ENCODE data around the gene PTTG1IP2.

- no peak for TF ChIP-seq EZH2 (IDR thresholded peaks at IDR 0.05; ENCODE audit: borderline replicate concordance, insufficient read depth, low read depth, low read length, poor library complexity, severe bottlenecking)
- TF ChIP-seq, protein P1, sequence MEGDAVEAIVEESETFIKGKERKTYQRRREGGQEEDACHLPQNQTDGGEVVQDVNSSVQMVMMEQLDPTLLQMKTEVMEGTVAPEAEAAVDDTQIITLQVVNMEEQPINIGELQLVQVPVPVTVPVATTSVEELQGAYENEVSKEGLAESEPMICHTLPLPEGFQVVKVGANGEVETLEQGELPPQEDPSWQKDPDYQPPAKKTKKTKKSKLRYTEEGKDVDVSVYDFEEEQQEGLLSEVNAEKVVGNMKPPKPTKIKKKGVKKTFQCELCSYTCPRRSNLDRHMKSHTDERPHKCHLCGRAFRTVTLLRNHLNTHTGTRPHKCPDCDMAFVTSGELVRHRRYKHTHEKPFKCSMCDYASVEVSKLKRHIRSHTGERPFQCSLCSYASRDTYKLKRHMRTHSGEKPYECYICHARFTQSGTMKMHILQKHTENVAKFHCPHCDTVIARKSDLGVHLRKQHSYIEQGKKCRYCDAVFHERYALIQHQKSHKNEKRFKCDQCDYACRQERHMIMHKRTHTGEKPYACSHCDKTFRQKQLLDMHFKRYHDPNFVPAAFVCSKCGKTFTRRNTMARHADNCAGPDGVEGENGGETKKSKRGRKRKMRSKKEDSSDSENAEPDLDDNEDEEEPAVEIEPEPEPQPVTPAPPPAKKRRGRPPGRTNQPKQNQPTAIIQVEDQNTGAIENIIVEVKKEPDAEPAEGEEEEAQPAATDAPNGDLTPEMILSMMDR (IDR thresholded peaks at IDR 0.05), result peak; percentile 30
Measured at GRCh38 chr7:90520484-90520883, 51.0 kb downstream of the PTTG1IP2 start.
